Caki2 (cell line): ENCODE data around the gene NME7. TPM values are rescaled to one million over a fixed set of nuclear protein-coding genes. Genes with fewer than 3 reads are reported as not detected.
"Not testable (repeated sequence)": the region's sequence is repeated elsewhere in the genome, so short reads cannot be mapped to it uniquely, and the experiment has no call there.

ENCODE experiments used
- DNase-seq: peaks from one replicate; pipeline ENCODE4 v3.0.0-alpha.2; 2015; ENCODE audit warnings: low read depth
- in situ Hi-C: cut with HindIII; loops from 2 replicates; pipeline ENCODE4 v1.10.0; 2016; ENCODE audit warnings: low sequenced_read_pairs, low pct_unique_long_range_greater_than_20kb, mixed read lengths
- total RNA-seq: library from RNA; depleted of rRNA; stranded (reverse); fragments of >200 nt; shearing (Covaris generic); gene quantifications from 2 replicates; pipeline ENCODE4 v1.2.3, GENCODE V29; 2014; ENCODE audit warnings: low replicate concordance

Gene NME7
- total RNA-seq, 1 experiment from 2014 or later, result 7.8 TPM

DNA sequence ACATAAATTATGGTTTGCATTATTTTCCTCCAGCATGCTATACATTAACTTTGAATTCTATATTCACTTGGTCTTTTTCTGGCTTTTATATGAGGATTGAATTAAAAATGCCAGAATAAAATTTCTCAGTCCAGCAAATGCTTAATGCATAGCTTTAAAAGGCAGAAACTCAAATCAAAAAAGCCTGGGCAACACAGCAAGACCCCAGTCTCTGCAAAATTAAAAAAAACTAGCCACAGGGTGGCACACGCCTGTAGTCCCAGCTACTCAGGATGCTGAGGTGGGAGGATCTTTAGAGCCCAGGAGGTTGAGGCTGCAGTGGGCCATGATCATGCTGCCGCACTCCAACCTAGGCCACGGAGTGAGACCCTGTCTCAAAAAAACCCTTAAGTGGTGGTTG lies 241.3 kb downstream of the NME7 start:
- in situ Hi-C loops, result loop anchor here (25.0 kb wide), 1 partner anchor 514 kb away; no protein-coding TSS in a partner anchor
- DNase-seq, result no peak

DNA sequence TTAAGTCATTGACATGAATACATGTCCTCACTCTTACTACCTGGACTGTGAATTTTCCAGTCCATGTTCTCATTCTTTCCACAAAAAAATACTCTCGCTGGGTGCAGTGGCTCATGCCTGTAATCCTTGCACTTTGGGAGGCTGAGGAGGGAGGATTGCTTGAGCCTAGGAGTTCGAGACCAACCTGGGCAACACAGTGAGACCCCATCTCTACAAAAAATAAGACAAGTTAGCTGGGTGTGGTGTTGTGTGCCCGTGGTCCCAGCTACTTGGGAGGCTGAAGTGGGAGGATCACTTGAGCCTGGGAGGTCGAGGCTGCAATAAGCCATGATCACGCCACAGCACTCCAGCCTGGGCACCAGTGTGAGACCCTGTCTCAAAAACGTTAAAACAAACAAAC lies 242.0 kb downstream of the NME7 start:
- in situ Hi-C loops, result loop anchor here (25.0 kb wide), 1 partner anchor 513 kb away; no protein-coding TSS in a partner anchor
- not testable (repeated sequence) for DNase-seq

DNA sequence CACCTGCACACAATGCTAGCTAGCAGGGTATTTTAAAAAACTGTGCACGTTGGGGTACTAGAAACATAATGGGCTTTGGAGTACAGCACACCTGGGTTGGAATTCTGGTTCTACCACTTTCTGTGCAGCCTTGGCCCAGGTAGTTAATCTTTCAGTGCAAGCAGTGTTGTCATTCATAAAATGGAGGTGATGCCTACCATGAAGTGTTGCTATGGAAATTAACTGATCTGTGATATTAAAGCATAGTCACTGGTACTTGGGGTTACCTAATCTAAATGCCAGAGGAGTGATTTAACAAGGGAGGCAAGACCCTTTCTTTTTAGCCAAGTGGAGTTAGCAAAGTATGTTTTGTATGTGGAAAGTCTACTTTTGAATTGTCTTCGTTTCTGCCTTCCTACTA lies 243.1 kb downstream of the NME7 start:
- in situ Hi-C loops, result no loop called here
- DNase-seq, result no peak

DNA sequence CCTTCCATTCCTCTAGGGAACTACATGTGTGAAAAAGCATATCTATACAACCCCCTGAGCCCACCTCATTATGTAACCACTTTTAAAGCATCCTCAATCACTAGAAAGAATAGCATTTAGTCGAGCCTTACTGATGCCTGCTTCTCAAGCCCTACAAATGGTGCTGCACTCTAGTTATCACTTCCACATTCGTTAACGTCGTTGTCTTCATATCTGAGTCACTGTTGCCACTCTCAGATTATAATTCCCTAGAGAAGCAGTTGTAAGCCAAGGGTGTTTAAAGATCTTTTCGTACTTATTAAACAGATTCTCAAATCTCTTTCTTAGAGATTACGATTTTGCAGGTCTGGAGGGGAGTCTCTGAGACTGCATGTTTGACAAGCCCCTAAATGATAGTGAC lies 244.6 kb downstream of the NME7 start:
- in situ Hi-C loops, result no loop called here
- DNase-seq, result no peak

DNA sequence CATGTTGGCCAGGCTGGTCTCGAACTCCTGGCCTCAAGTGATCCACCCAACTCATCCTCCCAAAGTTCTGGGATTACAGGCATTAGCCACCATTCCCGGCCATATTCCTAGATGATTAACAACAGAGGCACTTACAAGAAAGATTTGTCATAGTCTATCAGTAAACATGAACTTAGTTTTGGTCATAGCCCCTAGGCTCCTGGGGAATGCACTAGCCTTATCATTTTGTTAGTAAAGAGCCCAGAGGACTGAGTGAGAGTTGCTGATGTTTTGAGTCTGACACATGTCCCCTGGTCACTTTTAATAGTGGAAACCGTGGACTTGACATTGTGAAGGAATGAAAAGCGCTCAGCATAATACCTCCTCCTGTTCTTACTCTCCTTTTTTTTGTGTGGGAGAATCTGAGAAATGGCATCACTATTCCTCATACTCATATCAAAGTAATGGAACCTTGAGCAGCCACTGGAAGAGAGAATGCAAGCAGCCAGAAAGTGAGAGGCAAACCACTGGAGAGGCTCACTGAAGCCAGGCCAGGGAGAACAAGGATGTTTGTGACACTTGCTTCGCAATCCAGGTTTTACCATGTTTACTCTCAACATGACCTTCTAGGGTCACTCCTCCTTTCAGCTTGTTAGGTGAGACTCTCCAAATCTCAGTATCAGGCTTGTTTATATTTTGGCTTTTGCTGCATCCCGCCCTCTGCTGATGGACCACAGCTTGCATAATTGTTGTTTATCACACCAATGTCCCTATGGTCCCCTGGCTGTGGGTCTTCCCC lies 246.3 kb downstream of the NME7 start:
- in situ Hi-C loops, result no loop called here
- no peak for DNase-seq

DNA sequence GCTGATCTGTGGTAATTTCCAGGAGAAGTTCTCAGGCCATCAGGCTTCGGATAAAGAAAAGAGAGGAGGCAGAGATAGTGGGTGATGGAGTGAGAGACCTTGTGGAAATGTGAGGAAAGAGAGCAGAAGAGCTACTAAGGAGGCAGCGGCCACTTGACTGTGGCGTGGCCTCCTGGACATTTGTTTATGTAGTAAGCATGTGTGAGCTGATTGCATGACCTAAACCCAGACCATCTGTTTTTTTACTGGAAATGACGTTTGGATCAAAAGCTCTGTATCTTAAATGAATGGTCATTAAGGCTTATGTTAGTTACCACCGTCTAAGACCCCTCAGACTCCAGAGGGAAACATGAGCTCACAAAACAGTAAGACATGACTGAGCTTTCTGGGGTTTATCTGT lies 247.5 kb downstream of the NME7 start:
- in situ Hi-C loops, result no loop called here
- DNase-seq, result no peak

DNA sequence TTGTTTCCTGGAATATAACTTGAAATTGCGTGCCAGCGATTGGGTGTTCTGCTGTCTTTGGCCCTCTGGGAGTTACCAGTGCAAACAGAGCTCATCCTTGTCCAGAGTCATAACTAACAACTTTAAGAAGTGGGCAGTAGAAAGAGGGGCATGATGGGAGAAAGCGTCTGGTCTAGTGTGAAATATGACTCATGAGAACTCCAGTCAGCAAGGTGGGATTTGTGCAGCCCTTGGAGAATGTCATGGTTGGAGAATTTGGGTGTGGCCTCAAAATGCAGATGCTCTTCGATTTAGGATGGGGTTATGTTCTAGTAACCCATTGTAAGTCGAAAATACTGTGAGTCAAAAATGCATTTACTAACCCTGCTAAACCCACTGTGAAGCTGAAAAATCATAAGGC lies 248.2 kb downstream of the NME7 start:
- in situ Hi-C loops, result no loop called here

DNA sequence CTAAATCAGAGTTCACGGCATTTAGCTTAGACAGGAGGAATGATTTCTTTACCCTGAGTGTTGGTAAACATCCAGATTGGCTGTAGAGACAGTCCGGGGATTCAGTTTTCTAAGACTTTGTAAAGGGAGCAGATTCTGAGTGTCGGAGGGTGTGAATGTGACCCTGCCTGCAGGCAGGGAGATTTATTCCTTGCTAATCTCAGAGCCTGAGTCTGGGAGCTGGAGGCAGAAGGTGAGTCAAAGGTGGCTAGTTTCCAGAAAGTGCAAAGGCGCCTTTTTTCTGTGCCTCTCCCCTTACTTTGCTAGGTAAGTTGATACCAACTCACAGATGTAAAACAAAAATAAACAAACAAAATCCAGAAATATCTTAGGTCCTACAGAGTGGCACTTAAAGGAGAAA lies 249.4 kb downstream of the NME7 start:
- in situ Hi-C loops, result no loop called here
- DNase-seq, result no peak

More for the DNA sequence above, 248.2 kb downstream of the NME7 start:
- peak; percentile 89 for DNase-seq

DNA sequence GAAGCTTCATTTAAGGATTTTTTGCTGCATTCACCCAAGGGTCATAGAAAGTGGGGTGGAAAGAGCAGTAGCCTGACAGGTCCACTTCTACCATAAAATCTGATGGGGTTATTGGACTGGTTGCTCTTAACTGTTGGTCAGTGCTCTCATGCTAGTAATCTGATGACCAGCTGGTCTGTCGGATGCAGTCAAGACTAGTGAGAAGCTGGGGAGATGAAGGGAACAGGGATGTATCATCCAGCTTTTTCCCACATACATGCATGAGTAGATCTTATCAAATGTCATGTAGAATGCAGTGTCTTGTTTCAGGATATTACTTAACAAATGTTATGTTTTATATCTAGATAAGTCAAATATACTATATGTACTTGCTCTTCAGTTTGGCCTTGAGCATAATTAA lies 250.0 kb downstream of the NME7 start:
- no peak for DNase-seq
- in situ Hi-C loops, result no loop called here

DNA sequence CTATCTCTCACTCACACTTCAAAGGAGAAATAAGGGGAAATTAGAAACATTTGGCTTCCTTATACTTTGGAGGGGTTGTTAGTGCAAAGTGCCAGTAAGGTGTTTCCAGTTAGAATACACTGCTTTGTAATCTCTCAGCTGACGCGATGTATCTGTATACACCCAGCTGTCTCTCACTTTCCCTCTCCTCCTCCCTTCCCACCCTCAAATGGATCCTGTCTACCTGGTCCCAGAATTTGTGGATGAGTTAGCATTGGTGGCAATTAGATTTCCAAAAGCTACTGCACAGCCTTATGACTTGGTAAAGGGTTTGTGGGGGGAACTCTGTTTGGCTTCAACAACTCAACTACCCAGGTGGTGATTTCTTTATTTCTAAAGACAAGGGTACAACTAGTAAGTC lies 250.6 kb downstream of the NME7 start:
- in situ Hi-C loops, result no loop called here
- no peak for DNase-seq

DNA sequence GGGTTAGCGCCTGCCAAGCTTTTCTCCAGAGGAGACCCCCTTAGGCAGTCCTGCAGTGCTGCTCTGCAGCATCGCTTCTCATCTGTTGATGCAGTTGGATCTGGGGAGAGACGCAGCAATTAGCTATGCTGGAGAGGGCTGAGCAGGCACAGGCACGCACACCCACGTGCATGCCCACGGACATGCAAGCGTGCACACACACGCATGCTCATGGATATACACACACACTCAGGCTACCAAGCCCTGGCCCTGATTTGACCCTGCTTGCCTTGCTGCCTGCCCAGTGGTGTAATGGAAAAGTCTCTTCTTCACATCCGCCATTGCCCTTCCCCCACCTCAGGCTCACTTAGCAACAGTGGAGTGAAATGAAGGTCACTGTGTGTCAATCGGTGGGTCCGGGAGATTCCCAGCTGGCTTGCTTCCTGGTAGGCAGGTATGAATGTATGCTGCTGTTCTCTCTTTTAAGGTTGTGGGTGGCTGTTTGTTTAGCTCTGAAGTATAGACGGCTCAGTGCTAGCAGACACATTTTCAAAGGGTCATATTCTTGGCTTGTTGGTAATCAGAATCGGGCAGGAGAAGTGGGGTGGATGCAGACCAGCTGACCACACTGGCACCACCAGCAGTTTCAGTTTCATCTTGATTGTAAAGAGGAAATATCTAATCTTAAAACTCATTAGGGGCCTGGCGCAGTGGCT lies 251.6 kb downstream of the NME7 start:
- peak; percentile 99 for DNase-seq
- in situ Hi-C loops, result no loop called here

DNA sequence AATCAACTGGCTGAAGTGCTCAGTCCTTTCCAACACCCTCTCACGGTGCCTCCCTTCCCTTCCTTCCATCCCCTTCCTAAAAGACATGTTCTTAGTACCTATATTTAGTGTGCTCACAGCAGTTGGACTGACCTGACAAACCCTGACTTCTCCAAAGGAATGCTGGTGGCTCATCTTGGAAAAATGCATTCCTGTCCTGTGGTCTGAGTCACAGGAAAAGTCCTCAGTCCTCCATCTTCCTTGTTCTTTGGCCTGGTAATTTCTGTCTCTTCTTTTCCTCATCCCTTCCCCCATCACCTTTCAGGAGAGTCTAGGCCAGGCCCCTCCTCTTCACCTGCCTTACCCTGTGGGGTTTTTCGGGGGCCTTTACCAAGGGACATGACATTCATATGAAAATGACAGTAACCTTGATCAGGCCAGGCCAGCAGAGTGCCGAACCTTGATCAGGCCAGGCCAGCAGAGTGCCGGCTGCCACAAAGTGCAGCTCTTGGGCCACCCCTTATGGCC lies 253.9 kb downstream of the NME7 start:
- DNase-seq, result peak; percentile 93
- in situ Hi-C loops, result no loop called here

DNA sequence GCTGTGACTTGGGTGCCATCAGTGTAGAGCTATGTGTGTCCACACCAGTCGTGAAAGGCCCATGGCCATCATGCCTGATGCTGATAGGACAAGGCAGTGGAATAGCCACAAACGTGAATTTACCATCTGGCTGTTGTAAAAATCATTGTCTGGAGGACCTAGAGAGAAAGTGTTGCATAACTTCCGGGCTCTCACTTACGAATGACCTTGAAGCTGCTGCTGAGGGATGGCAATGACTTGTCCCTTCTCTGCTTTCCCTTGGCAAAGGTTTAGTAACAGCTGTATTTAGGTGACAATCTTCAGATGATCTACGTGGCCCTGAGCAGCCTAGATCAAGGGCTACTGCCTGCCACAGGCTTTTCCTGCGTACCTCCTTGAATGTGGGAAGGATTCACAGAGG lies 255.4 kb downstream of the NME7 start:
- in situ Hi-C loops, result no loop called here
- no peak for DNase-seq

DNA sequence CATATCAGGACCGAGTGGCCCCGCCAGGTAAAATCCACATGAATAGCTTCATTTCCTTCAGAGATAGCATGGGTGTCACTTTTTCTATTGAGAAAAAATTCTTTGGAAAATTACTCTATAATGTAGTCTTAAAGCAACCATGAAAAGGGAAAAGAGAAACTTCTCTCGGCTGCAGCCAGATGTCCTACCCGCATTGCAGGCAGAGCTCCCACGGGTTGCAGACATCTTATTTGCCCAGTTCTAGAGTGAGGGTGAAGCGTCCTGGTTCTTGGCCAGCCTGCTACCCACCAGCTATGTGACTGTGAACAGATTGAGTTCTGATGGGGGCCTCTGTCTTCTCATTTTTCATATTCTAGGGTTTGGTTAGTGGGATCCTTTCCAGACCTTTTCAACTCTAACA lies 256.1 kb downstream of the NME7 start:
- in situ Hi-C loops, result no loop called here

DNA sequence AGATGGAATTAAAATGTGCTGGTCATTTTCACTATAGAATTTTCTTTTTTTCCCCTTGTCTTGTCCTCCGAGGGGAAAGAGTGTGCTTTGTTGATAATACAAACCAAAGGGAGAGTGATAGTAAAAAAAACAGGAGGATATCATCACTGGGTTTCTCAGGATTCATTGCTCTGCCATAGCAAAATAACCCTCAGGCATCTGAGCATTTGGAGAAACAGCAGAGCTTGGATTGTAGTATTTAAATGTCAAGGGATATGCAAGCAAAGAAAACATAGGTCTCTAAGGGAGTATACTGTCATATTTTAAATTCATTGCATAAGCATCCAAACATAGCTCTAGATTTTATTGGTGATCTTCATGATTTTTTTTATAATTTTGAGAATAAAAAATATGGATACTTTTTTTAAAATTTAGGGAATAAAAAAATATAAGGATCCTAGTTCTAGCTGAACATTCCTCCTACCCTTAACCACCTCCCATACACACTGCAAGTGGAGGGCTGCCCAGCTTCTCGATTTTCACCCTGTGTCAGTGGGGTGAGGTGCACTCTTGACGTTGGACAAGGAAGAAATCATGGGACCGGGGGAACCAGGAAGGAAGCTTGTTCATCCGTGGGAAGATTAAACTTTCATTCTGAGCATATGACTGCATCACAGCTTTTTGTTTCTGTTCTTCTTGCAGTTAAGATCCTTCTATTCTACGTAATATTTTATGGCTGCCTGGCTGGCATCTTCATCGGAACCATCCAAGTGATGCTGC lies 256.7 kb downstream of the NME7 start:
- DNase-seq, result no peak
- in situ Hi-C loops, result no loop called here

More for the DNA sequence above, 256.1 kb downstream of the NME7 start:
- no peak for DNase-seq

DNA sequence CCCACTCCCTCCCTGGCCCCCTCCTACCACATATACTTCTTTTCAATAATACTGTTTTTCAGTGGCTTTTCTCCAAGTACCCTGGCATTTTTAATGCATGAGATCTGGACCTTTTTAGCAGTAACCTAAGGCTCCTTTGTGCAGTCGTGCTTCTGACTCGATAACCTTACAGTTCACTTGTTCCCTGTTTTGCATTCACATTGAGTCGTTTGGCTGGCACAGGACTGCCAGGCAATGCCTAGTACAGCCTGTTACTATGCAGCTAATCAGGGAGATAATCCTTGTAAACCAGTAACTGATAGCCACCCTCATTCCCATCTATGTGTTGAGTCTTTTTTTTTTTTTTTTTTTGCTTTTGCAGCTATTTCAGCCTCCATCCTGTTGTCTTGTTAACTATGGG lies 257.4 kb downstream of the NME7 start:
- DNase-seq, result no peak
- in situ Hi-C loops, result no loop called here

DNA sequence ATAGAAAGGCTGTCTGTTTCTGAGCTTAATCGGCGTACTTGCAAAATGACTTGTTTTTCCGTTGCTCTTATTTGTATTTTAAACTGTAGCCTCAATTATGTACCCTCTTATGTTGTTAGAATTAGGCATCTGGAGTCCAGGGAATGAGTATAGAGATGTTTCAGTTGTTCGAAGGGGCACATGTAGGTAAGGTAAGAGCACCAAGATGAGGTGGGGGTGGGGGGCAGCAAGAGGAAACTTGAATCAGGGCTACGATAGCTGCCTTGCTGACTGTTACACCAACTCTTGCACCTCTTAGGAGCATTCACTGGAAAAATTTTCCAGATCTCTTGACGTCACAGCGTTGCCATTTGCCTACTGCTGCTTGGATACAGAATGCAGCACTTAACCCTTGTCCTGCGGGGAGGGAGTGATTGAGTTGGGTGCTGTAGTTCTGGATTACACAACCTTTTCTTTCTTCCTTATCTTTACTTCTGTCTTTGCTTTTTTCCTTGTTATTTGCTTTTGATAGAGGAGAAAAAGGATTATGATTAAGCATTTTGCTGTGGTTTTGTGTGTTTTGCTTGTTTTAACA lies 257.9 kb downstream of the NME7 start:
- in situ Hi-C loops, result no loop called here

DNA sequence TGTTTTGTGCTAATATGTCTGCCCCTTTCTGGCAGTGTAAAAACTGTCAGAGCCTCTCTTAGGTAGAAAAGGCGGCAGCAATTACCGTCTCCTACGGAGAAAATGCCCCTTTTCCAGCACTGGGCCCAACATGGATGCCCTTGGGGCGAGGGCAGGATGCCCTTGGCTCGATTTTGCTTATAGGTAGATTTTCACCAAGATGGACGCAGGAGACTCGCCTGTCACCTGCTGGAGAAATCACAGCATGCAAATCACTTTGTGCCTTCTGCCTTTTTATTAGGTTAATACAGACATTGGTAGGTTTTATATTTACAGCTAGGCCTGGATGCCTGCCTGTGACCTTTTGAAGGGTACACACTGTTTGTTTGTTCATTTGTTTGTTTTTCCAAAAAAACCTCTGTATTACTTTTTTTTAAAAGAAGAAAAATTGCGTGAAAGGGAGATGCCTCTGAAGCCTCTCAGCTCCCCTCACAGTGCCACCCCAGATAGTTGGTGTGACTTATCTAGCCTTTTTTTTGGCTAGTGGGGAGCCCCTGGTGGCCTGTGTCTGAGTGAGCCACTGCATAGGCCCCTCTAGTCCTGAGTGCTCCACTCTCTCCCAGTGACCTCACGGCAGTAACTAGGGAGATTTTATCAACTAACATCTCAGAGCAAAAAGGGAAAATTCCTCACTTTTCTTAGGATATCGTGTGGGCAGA lies 258.6 kb downstream of the NME7 start:
- in situ Hi-C loops, result no loop called here
- DNase-seq, result peak; percentile 63

More for the DNA sequence above, 257.9 kb downstream of the NME7 start:
- DNase-seq, result peak; percentile 92
